D341Med (cell line): ENCODE measurements around the gene MAGI1.

Experiments
- DNase-seq: peaks from one replicate; pipeline ENCODE4 v3.0.0; 2012; ENCODE audit warnings: low spot score

Gene MAGI1

DNA sequence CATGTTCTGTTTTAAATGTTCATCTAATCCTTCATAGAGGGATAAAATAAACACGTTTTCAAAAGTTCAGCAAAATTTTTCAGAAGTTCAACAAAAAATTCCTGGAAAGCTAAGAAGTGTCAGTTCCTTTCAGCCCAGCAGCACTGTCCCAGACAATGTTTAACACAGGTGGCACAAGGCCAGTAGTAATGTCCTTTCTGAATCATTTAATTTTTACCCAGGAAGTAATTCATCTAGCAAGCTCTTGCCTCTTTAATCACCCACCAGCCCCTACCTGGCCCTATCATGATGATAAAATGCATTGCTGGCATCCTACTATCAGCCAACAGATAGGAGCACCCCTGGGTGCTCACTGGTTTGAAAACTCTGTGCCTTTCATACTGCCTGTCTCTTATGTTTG is 723.8 kb downstream of the MAGI1 start:
- no peak for DNase-seq

DNA sequence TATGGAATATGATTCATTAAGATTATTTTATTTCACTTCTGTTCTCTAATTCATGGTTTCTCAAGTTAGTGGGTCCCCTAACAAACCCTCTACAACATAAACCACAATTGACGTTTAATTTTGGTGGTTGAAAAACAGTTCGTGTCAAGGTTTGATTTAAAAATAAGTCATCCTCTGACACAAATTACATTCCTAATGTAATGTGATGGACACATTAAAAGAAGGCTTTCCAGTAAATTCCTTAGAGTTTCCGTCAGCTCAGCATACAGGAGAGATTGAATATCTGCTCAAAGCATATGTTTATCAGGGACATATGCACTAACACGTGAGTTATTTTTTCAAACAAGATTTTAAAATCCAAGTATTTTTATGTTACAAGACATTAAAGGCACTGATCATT is 724.4 kb downstream of the MAGI1 start:
- DNase-seq: no peak

DNA sequence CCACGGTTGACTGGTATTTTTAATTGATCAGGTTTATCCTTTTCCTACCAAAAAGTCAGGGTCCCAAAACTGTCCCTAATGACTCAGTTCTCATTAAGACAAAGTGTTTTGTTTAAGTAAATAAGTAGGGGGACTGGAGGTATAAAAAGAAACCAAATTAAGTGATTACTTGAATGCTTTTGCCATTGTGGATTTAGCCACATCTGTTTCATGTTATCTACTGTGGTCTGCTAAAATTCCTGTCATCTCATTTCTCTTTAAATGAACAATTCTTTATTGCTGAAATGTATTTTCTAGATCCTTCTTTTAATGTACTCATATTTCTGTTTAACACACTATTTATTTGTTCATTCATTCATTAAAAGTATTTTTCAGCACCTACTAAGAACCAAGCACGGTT is 725.1 kb downstream of the MAGI1 start:
- no peak for DNase-seq

DNA sequence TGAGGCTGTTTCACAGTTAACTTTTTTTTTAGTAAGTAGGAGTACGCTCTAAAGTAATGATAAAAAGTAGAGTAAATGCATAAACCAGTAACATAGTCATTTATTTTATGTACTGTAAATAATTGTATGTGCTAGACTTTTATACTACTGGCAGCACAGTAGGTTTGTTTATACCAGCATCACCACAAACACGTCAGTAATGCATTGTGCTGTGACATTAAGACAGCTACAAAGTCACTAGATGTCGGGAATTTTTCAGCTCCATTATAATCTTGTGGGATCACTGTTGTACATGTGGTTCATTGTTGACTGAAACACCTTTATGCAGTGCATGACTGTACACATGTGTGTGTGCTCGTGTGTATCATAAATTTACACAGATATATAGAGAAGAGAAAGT is 732.9 kb downstream of the MAGI1 start:
- no peak for DNase-seq
